GM20431 (cell line): ENCODE measurements around the gene GALNT3.

Source experiments
- in situ Hi-C: fragments of 300-500 bp; cut with MseI, MboI; formaldehyde crosslinking; loops from one replicate; pipeline ENCODE4 v1.15.0; 2020; ENCODE audit warnings: low sequenced_read_pairs; ENCODE audit not compliant: unreplicated experiment

The GALNT3 gene

GRCh38 chr2:165757906-165758675, 36.0 kb downstream of the GALNT3 start:
- in situ Hi-C loops, result no loop called here

DNA sequence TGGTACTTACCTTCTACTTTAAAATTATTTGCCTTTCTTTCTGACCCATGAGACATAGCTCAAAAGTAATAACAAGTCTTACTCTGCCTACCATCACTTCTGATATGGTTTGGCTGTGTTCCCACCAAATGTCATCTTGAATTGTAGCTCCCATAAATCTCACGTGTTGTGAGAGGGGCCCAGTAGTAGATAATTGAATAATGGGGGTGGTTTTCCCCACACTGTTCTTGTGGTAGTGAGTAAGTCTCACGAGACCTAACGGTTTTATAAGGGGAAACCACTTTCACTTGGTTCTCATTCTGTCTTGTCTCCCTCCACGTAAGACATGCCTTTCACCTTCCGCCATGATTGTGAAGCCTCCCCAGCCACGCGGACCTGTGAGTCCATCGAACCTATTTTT, 47.5 kb downstream of the GALNT3 start:
- in situ Hi-C loops, result no loop called here

- in situ Hi-C loops, result no loop called here
These were observed 48.1 kb downstream of the GALNT3 start for GRCh38 chr2:165745916-165746315.

DNA sequence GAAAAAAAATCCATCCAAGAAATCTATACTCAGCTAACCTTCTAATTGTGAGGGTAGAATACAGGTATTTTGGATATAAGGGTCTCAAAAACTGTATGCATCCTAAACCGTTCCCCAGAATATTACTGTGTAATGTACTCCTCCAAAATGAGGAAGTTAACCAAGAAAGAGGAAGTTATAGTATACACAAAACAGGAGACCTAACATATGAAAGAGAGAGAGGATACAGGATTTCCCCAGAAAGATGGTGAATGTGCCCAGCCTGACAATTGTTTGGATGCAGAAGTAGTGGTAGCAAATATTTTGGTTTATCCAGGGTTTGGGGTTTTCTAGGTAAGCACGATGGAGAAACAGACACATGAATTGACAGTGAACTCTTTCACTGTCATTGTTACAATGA, 50.6 kb downstream of the GALNT3 start:
- in situ Hi-C loops, result no loop called here

- in situ Hi-C loops, result no loop called here
These were observed 68.6 kb downstream of the GALNT3 start for GRCh38 chr2:165725421-165725820.

DNA sequence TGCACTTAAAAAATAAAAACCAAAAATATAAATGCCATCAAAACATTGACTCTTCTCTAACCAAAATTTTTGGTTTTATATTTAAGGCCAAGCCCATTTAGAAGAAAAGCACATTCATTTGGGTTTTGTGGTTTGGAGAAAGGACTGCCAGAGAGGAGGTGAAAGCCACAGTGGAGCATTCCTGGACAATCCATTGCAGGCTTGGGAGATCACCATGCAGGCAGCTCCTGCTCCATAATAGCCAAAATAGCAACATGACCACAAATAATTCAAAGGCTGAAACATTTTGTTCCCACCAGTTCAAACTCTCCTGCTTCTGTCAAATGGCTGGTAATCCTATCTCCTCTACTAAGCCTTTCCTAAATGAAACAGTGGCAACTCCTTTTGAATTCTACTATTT, 73.5 kb downstream of the GALNT3 start:
- in situ Hi-C loops, result no loop called here

DNA sequence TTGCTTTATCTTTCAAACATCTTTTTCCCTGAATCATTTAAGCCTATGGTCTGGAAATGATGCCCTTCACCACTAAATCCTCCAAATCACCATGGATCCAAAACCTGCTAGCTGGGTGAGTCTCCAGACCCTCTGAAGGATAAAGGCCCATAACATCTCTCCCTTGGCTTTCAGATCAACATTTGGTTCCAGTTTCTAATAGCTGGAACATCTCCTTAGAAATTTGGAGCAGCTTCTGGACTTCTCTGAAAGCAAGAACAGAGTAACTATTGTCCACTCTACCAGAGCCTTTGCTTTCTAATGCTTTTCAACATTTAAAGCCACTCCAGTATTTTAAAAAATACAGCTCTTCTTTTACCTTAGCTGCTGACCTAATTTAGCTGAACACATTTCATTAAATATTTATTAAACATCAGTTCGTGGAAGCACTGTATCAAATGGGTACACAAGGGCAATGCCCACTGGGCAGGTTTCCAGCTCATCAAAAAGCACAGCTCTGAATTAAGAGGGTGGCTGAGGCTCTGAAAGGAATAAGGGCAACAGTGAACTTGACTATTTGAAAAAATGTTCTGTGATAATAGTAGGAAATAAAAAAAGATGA, 75.3 kb downstream of the GALNT3 start:
- in situ Hi-C loops, result no loop called here

DNA sequence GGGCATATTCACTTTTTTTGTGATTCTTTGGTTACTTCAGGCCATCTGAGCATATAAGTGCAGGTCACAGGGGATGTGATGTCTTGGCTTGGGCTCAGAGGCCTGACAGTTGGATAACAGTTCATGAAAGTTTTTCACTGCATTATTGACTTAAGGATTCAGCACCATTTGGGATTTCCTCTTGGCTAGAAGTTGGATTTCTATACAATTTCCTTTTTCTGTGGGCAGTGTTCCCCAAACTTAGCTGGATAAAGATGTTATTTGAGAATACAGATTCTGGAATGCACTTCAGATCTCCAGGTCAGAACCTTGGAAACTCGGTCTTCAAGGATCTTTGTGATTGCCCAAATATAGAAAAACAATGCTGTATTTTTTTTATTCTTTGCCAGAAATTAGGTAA, 78.0 kb downstream of the GALNT3 start:
- in situ Hi-C loops, result no loop called here

DNA sequence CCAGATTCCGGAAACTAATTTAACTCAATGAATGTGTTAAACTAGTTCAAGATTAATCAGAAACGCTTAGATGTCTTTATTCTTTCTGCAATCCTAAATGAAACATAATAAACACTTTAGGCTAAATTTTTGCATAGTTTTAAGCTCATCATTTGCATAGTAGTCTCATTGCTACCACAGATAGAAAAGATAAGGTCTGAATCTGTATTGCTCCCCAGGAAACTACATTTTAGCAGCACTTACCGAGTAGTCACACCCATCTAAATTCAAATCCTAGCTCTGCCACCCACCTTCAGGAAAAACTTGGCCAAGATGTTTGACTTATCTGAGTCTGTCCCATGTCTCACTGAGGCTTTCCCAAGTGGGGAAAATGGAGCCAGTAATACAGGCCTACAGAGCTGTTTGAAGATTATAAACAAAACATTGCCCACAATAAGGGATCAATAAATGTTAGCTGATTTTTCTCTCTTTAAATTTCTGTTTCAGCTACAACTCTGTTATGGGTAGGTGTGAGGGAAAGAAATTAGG, 87.0 kb downstream of the GALNT3 start:
- in situ Hi-C loops, result no loop called here

- in situ Hi-C loops, result no loop called here
These were observed 92.9 kb downstream of the GALNT3 start for GRCh38 chr2:165701147-165701546.

DNA sequence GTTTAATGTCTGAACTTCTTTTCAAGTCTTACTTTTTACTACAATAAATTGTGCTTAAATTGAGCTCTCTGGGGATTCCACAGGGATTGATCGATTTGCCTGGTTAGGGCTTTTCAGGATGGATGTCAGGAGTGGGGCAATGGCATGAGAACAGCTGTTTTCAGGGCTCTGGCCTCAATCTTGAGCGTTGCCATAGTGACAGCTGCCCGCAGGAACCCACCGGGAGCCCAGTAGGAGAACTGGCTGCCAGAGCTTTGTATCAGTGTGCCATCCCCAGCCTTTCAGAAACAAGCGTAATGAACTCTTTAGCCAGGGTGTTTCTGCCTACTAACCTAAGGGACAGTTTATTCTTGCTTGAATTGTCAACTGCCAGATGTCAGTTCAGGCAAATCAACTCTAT, 93.5 kb downstream of the GALNT3 start:
- in situ Hi-C loops, result no loop called here

GRCh38 chr2:165699946-165700345, 94.1 kb downstream of the GALNT3 start:
- in situ Hi-C loops, result loop anchor here (25.0 kb wide), 1 partner anchor 288 kb away; no protein-coding TSS in a partner anchor

DNA sequence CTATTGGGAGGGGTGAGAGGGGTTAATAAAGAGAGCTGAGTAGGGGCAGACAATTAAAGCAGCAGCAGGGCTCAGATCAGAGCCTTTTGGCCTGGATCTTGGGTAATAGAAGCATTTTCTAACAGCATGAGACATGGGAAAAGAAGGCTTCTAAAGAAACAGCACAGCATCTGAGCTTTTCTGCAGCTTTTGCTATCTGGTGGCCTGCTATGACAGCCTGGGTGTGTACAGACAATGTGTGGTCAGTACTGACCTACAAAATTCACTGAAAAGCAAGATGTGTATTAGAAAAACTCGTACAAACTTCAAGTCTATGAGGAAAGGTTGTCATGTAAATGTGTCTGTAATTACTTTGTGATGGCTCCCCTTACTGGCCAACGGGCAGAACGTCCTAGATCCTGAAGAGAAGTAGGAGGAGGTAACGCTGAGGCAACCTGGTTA, 95.6 kb downstream of the GALNT3 start:
- in situ Hi-C loops, result loop anchor here (25.0 kb wide), 1 partner anchor 286 kb away; no protein-coding TSS in a partner anchor

GRCh38 chr2:165697748-165698443, 96.2 kb downstream of the GALNT3 start:
- in situ Hi-C loops, result loop anchor here (25.0 kb wide), 1 partner anchor 286 kb away; no protein-coding TSS in a partner anchor
